HG03196 (cell line): ENCODE measurements around the gene LBX1.

Experiments used
- ATAC-seq: cut with Tn5 transposase; IDR thresholded peaks from one replicate; pipeline ENCODE4 v1.9.1; 2021; ENCODE audit not compliant: unreplicated experiment

Gene LBX1, protein sequence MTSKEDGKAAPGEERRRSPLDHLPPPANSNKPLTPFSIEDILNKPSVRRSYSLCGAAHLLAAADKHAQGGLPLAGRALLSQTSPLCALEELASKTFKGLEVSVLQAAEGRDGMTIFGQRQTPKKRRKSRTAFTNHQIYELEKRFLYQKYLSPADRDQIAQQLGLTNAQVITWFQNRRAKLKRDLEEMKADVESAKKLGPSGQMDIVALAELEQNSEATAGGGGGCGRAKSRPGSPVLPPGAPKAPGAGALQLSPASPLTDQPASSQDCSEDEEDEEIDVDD

DNA sequence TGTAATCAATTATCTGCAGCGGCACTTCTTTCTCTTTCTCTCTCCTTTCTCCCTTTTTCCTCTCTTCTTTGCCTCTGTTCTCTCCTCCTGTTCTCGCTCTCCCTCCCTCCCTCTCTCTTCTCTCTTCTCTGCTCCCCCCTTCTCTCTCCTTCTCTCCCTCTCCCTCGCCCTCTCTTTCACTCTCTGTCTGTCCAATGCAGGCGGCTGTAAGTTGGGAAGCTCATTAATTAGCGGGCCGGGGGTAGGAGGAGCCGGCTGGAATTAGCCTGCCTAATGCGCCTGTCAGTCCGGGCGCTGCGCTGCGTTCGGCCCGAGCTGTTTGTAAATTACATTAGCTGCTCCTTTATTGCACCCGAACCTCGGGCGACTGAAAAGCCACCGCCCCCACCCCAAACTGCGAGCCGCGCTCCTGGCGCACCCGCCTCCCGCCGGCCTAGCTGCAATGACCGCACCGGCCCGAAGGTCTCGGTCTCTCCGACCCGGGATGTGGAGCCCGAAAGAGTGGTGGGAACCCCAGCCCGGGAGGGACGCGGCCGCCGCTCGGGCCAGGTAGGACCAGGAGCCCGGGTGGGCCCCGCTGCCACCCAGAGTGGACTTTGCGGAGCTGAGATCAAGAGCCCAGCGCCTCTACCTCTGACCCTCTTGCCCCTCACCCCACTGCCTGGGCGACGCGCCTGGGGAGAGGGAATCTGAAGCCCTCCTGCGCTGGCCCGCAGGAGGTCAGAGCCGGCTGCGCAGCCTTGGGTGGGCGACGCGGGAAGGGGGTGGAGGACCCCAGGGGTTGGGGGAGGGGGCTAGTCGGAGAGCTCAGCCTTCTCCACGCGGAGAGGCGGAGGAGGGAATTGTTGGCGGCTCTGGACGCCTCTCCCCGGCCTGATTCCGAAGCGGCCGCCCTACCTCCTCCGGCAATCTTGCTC lies at the start of gene LBX1:
Gene LBX1, minus strand, starts transcription at position 198 of the 917 bp plus-strand sequence. CDS start 648 bp downstream, outside the sequence.
- no peak for ATAC-seq

DNA sequence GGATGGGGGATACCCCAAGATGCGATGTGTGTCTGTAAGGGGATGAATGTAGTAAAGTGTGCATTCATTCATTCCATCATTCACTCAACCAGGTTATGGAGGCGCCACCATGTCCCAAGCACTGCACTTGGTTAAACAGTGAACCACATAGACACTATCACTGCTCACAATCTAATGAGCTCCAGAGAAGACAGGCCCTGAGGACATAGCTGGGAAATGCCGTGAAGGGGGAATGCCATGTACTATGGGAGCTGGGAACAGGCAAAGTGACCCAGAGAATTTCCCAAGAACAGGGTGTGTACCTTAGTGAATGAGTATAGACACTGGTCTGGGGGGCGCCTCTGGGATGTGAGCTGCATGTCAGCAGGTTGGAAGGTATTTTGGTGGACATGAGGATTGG lies 44.5 kb upstream of the LBX1 start:
- ATAC-seq, result no peak

- no peak for ATAC-seq
Measured at GRCh38 chr10:101273330-101273729, 44.1 kb upstream of the LBX1 start.

DNA sequence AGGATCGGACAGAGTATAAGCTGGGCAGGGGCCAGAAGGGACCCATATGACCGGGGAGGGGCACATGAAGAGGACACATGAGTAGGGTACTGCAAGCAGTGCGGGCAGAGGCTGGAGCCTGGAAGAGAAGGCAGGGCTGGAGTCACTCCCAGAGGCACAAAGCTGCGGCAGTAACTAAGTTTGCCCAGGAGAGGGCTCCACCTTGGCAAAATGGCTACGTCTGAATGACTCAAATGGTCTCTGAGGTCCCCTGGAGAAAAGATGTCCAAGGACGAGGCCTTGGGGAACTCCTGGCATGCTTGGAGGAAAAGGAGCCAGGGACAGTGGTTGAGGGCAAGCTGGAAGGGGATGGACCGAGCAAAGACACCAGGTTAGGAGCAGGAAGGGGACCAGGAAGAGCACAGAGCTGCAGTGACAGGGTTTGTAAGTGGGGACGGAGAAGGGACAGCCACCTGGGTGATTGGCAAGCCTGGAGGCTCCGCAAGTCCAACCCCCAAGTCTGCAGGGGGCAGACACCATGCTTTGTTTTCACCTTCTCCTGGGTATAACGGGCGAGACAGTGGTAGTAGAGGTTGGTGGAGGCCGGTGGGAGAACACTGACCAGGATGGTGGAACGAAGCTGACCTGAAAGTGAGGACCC lies 43.1 kb upstream of the LBX1 start:
- ATAC-seq, result no peak

DNA sequence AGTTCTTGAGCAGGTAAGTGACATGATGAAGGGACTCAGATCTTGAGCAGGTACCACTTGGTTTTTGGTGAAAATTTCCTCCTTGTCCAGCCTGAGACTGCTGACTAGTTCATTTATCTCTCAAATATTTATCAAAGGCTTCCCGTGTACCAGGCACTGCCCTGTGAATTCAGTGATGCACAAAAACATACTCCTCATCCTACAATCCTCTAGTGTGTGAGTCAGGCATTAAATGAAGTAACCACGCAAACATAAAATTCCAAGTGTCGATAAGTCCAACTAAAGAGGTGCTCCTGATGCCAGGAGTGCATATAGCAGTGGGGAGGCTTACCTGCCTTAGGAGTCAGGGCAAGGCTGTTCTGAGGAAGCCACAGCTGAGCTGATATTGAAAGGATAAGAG lies 41.5 kb upstream of the LBX1 start:
- no peak for ATAC-seq

GRCh38 chr10:101267776-101268175 lies 38.5 kb upstream of the LBX1 start:
- ATAC-seq, result no peak

GRCh38 chr10:101267290-101267680 lies 38.0 kb upstream of the LBX1 start:
- ATAC-seq, result no peak

GRCh38 chr10:101266381-101267289 lies 37.4 kb upstream of the LBX1 start:
- ATAC-seq, result no peak

DNA sequence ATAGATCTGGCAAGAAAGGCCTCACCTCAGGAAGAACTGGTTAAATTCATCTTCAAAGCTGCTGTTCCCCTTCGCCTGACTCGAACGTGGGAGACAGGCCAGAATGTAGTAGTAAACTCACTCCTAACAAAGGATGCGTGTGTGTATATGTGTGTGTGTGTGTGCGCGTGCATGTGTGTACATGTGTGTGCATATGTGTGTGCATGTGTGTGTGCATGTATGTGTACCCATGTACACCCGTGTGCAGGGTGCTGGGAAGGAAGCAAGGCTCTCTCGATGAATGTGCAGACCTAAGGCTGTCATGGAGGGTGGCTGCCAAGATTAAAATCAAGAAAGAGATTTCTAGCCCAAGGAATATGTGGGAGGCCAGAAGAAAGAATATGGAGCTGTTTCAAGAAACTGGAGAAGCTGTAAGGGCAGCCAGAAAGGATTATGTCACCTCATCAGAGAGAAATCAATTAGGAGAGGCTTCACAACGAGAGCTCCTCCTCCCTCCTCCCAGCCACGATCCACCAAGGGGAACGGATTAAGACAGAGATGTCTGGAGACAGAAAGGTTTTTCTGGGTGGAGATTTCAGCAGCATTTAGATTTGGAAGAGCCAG lies 34.0 kb upstream of the LBX1 start:
- no peak for ATAC-seq

DNA sequence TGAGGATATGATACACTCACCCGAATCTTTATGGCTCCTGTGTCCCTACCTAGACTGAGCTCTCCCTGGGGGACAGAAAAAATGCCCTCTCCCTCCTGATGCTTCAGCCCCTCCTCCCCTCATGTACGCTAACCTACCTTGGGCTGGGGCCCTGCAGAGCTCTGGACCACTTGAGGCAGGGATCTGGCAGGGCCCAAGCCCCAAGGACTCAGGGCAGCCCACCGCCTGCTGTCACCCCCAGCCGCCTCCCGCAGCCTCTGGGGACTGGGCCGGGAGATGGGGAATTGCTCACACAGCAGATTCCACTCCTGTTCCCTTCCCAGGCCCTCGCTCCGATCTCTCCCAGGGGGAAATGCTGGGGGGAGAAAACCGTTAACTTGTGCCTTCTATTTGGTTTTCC lies 32.9 kb upstream of the LBX1 start:
- ATAC-seq, result no peak

DNA sequence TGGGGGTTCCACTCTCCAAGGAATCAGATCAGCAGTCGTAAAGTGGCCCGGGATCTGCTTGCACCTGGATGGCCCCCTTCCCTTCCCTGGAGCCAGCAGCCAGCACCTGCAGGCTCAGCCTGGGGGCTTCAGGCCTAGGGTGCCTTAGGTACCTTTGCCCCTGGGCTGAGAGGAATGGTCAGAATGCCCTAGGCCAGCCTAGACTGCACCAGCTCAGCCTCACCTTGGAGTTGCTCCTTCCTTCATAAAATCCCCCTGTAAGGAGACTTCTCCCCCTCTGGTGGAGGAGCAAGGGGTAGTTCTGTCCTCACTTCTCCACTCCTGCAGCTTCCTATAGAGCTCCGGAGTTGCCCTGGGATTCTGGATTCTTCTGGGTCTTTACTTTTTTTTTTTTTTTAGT lies 32.4 kb upstream of the LBX1 start:
- no peak for ATAC-seq

GRCh38 chr10:101260764-101261481 lies 31.7 kb upstream of the LBX1 start:
- no peak for ATAC-seq

DNA sequence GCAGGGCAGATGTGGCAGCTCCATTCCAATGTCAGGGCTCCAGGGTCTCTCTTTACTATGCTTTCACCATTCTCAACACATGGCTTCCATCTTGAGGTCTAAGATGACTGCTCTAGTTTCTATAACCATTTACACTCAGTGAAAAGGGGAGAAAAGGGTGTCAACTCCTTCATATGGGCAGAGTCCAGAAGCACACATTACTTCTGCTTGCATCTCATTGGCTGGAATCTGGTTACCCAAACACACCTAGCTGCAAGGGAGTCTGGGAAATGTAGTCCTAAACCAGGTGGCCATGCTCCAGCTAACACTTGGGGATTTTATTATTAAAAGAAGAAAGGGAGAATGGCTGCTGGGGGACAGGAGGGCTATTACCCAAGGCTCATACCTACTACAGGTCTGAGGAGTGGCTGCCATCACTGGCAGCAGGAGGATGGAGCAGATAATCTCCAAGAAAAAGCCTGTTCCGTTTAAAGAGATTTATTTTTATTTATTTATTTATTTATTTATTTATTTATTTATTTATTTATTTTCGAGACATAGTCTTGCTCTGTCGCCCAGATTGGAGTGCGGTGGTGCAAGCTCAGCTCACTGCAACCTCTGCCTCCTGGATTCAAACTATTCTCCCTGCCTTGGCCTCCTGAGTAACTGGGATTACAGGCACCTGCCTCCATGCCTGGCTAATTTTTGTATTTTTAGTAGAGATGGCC lies 29.1 kb upstream of the LBX1 start:
- no peak for ATAC-seq

- no peak for ATAC-seq
Measured at GRCh38 chr10:101257491-101257890, 28.2 kb upstream of the LBX1 start.

DNA sequence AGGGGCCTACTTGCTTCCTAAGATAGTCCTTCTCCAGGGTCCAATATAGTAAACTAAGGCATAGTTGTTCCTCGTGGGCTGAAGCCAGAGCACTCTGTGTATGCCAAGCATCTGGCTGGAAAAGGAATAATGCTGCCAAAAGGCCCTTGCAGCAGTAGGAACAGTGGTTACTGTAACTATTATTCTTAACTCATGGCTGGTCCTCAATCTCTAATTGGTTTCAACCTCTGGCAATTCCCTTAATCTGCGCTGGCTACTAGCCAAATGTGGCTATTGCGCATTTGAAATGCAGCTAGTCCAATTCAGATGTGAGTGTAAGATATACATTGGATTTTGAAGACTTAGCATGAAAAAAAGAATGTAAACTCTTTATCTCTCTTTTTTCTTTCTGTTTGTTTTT lies 27.8 kb upstream of the LBX1 start:
- ATAC-seq, result no peak

DNA sequence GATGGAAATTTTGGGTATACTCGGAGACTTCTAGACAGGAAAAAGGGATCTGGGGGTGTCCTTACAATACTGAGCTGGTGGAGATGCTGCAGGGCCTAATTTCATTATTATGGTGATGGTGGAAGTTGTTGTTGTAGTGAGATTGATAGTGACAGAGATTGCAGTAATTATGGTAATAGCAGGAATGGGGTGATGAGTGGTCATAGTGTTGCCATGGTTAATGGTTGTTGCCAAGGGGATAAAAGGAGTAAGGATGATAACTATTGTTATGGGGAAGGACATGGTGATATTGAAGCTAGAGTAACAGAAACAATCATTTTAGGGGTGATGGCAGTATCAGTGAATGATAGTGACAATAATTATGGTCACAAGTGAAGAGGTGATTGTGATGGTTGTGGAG lies 27.1 kb upstream of the LBX1 start:
- no peak for ATAC-seq

DNA sequence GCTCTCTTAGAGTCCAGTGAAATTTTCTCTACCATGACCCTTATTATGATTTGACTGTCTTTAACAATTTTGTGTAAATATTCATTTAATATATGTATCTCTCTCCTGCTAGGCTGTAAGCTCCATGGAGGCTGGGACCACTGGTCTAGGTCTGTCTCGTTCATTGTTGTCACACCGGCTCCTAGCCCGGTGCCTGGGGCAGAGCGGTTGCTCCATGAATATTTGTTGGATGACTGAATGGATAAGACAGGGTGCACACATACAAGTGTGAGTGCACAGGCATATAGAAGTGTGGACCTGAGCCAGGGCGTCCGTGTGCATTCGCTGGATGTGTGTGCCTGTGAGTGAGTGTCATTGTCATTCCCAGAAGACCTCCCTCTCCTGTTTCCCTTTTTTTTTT lies 20.9 kb upstream of the LBX1 start:
- no peak for ATAC-seq

- ATAC-seq, result no peak
Measured at GRCh38 chr10:101249171-101249581, 19.9 kb upstream of the LBX1 start.

GRCh38 chr10:101246639-101247038 lies 17.4 kb upstream of the LBX1 start:
- no peak for ATAC-seq
